ENCODE measurements around the gene DOCK9.

- no peak for TF ChIP-seq ZSCAN18 (CRISPR knock-in tag; IDR thresholded peaks at IDR 0.05)
- TF ChIP-seq NR2C2 (CRISPR knock-in tag; IDR thresholded peaks at IDR 0.05), result no peak
- TF ChIP-seq CREB1 (CRISPR knock-in tag; IDR thresholded peaks at IDR 0.05), result no peak
- TF ChIP-seq CTCF (IDR thresholded peaks at IDR 0.05), result no peak
- TF ChIP-seq MLX (CRISPR knock-in tag; IDR thresholded peaks at IDR 0.05), result no peak
- no peak for TF ChIP-seq SOX15 (CRISPR knock-in tag; IDR thresholded peaks at IDR 0.05)
- TF ChIP-seq MAX (CRISPR knock-in tag; IDR thresholded peaks at IDR 0.05), result no peak
- no peak for TF ChIP-seq USF2 (CRISPR knock-in tag; IDR thresholded peaks at IDR 0.05)
- no peak for TF ChIP-seq HMGXB4 (CRISPR knock-in tag; IDR thresholded peaks at IDR 0.05)
- TF ChIP-seq USF1 (CRISPR knock-in tag; IDR thresholded peaks at IDR 0.05), result no peak
- TF ChIP-seq FOXJ3 (CRISPR knock-in tag; IDR thresholded peaks at IDR 0.05; ENCODE audit: borderline replicate concordance), result no peak
- TF ChIP-seq ATF3 (CRISPR knock-in tag; conservative IDR thresholded peaks at IDR 0.05), result no peak
Measured at GRCh38 chr13:98910501-98910951, 67.3 kb downstream of the DOCK9 start.

Measured in WTC11 (cell line).